Fibroblast of pulmonary artery (primary cell): ENCODE data around the gene MPC1.

ENCODE experiments used
- DNase-seq: peaks from one replicate; pipeline ENCODE4 v3.0.0-alpha.2; 2010; ENCODE audit warnings: low read depth
- H3K4me3 ChIP-seq: replicated peaks from 2 replicates; pipeline ENCODE4 v1.5.1; 2011; ENCODE audit warnings: low read depth, mild to moderate bottlenecking, control low read depth, low read length, moderate library complexity
- TF ChIP-seq, protein P1 (sequence below): IDR thresholded peaks from 2 replicates; pipeline ENCODE4 v1.5.1; 2011; ENCODE audit warnings: mild to moderate bottlenecking, control low read depth, low read length, inconsistent platforms; ENCODE audit errors: missing control alignments

The MPC1 gene

DNA sequence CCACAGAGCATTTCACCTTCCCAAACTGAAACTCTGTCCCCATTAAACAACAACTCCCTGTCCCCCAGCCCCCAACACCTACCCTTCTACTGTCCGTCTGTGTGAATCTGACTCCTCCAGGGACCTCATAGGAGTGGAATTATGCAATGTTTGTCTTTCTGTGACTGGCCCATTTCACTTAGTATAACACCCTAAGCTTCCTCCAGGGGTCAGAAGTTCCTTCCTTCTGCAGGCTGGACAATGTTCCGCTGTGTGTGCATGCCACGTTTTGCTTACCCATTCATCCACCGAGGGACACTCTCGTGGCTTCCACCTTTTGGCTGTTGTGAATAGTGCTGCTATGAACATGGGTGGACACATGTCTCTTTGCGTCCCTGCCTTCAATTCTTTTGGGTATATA lies 37.6 kb upstream of the MPC1 start:
- TF ChIP-seq, protein P1, sequence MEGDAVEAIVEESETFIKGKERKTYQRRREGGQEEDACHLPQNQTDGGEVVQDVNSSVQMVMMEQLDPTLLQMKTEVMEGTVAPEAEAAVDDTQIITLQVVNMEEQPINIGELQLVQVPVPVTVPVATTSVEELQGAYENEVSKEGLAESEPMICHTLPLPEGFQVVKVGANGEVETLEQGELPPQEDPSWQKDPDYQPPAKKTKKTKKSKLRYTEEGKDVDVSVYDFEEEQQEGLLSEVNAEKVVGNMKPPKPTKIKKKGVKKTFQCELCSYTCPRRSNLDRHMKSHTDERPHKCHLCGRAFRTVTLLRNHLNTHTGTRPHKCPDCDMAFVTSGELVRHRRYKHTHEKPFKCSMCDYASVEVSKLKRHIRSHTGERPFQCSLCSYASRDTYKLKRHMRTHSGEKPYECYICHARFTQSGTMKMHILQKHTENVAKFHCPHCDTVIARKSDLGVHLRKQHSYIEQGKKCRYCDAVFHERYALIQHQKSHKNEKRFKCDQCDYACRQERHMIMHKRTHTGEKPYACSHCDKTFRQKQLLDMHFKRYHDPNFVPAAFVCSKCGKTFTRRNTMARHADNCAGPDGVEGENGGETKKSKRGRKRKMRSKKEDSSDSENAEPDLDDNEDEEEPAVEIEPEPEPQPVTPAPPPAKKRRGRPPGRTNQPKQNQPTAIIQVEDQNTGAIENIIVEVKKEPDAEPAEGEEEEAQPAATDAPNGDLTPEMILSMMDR, result peak; percentile 2
- DNase-seq, result peak; percentile 49
- H3K4me3 ChIP-seq, result no peak overlapping the region

DNA sequence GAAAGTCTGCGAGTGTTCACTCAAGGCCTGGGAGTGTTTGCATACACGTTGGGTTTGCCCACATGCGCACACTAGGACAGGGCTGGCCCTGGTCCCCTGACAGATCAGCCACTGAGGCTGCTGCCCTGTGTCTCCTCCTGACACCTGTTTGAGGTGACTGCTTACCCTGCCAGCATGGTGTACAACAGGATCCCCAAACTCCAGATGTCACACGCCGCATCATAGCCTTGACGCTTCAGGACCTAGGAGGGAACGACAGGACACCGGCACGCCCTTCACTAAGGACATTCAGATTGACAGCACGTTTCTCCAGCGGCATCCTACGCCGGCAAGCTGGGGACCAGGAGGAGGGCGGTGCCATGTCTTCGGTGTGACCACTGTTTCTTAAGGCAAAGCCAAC lies 37.0 kb upstream of the MPC1 start:
- no peak for DNase-seq
- TF ChIP-seq, protein P1, result no peak
- H3K4me3 ChIP-seq, result no peak overlapping the region

DNA sequence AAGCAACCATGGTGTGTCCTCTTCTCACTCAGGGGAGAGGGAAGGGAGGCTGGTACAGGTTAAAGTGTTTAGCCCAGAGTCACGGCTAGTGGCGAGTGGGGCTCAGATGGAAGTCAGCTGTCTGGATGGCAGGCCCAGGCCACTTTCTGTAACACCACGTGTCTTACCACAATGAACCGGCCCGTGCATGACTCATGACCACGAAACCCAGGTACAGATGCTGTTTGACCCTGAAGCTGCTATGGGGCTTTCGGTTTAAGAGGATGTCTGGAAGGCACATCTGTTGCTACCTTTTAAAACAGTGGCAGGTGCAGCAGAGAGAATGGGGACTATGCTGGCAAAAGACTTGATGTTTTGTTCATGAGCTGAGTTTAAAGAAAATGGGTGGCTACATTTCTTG lies 36.5 kb upstream of the MPC1 start:
- TF ChIP-seq, protein P1, result no peak
- H3K4me3 ChIP-seq, result no peak overlapping the region
- DNase-seq, result no peak

DNA sequence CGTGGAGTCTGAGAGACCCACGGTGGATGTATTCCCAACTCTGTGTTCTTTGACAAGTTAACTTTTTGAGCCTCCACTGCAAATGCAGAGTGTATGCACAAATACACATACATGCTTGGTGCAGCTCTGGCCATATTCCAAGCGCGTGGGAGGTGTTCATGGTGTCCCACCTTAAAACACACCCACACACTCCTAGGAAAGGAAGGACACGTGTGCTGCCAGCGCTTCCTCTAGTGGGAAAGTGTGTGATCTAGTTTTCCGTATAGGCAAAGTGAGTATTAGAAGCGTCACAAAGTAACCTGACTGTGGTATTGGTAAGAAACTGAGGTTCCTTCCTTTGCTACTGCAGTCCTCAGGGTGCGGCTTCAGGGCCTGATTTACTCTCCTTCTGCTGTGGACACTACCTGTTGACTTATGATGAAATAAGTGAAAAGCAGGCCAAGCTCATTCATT lies 36.0 kb upstream of the MPC1 start:
- H3K4me3 ChIP-seq, result no peak overlapping the region
- DNase-seq, result no peak
- TF ChIP-seq, protein P1, result no peak

DNA sequence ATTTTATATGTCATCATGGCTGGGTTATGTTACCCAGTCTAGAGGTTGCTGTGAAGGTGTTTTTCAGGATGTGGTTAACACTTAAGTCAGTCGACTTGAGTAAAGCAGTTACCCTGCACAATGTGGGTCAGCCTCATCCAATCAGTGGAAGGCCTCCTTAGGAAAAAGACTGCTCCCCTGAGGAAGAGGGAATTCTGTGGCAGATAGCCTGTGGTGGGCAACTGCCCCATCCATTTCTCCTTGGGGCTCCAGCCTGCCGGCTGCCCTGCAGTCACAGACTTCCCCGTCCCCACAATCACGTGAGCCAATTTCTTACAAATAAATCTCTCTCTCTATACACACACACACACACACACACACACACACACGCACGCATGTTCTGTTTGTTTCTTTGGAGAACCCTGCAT lies 34.5 kb upstream of the MPC1 start:
- DNase-seq, result no peak
- TF ChIP-seq, protein P1, result no peak
- H3K4me3 ChIP-seq, result no peak overlapping the region

DNA sequence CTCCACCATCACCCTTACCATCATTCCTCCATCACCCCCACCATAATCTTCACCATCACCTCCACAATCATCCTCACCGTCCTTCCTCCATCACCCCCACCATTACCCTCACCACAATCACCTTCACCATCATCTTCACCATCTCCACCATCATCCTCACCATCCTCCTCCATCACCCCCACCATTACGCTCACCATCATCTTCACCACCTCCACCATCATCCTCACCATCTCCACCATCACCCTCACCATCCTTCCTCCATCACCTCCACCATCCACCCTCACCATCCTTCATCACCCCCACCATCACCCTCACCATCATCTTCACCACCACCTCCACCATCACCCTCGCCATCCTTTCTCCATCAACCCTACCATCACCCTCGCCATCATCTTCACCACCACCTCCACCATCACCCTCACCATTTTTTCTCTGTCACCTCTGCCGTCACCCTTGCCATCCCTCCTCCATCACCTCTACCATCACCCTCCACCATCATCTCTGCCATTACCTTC lies 33.1 kb upstream of the MPC1 start:
- TF ChIP-seq, protein P1, result no peak
- DNase-seq, result no peak
- no peak overlapping the region for H3K4me3 ChIP-seq

DNA sequence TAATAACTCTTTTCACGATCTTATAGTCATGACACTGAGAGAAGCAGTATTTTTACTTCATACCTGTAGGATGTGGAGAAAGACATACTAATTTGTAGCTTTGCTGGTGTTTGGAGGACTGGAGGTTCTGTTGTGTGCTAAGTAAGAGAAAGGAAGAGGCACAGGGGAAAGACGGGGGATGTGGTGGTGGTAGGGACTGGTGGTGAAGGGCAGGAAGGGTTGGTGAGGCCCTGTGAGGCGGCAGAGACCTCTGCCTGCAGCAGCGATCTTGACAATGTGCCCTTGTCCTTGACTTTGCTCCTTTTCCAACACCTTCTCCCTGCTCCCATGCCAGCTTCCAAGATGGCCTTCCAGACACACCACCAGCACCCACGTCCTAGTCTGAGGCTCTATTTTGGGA lies 32.6 kb upstream of the MPC1 start:
- H3K4me3 ChIP-seq, result no peak overlapping the region
- TF ChIP-seq, protein P1, result no peak
- no peak for DNase-seq
